Neural cell (in vitro differentiated cells): ENCODE data around the gene FAM53B. TPM values are rescaled to one million over a fixed set of nuclear protein-coding genes. Genes with fewer than 3 reads are reported as not detected.

Experiments
- H2AFZ ChIP-seq: fragments of 200-600, 300-800 bp; sonication (generic), shearing (Covaris generic); 2 replicates; pipeline ENCODE4 v1.6.0; 2014; ENCODE audit warnings: low read depth, mild to moderate bottlenecking, antibody characterized with exemption, low read length, moderate library complexity
- H3F3A ChIP-seq: fragments of 200-600 bp; shearing (Covaris generic); 2 replicates; pipeline ENCODE4 v1.6.1; 2016; ENCODE audit warnings: mild to moderate bottlenecking, moderate library complexity, mixed read lengths, antibody characterized with exemption, low read length; ENCODE audit not compliant: insufficient read depth, poor library complexity, severe bottlenecking
- H3K27ac ChIP-seq: fragments of 200-600, 300-800 bp; sonication (generic), shearing (Covaris generic); 2 replicates; pipeline ENCODE4 v1.5.1; 2014; ENCODE audit warnings: mild to moderate bottlenecking, low read length, moderate library complexity
- H3K27me3 ChIP-seq: fragments of 300-800, 200-600 bp; sonication (generic), shearing (Covaris generic); 2 replicates; pipeline ENCODE4 v1.6.0; 2014; ENCODE audit warnings: mild to moderate bottlenecking, low read depth, low read length, moderate library complexity; ENCODE audit not compliant: insufficient read depth
- H3K36me3 ChIP-seq: fragments of 300-800, 200-600 bp; sonication (generic), shearing (Covaris generic); 2 replicates; pipeline ENCODE4 v1.5.1; 2014; ENCODE audit warnings: mild to moderate bottlenecking, antibody characterized with exemption, low read length, moderate library complexity; ENCODE audit not compliant: insufficient read depth
- H3K4me2 ChIP-seq: fragments of 300-800, 200-600 bp; sonication (generic), shearing (Covaris generic); 2 replicates; pipeline ENCODE4 v1.6.0; 2014; ENCODE audit warnings: mild to moderate bottlenecking, low read length
- H3K4me3 ChIP-seq: fragments of 300-800, 200-600 bp; sonication (generic), shearing (Covaris generic); 2 replicates; pipeline ENCODE4 v1.5.1; 2014; ENCODE audit warnings: mild to moderate bottlenecking, low read length, moderate library complexity
- H3K79me2 ChIP-seq: fragments of 200-600 bp; shearing (Covaris generic); replicated peaks from 2 replicates; pipeline ENCODE4 v1.6.0; 2014; ENCODE audit warnings: mild to moderate bottlenecking, low read length, moderate library complexity; ENCODE audit not compliant: insufficient read depth
- H3K9ac ChIP-seq: fragments of 300-800, 200-600 bp; sonication (generic), shearing (Covaris generic); 2 replicates; pipeline ENCODE4 v1.6.1; 2016; ENCODE audit warnings: mild to moderate bottlenecking, low read length, mixed read lengths
- H3K9me2 ChIP-seq: fragments of 200-600 bp; shearing (Covaris generic); 2 replicates; pipeline ENCODE4 v1.6.1; 2016; ENCODE audit warnings: mild to moderate bottlenecking, low read length, mixed read lengths; ENCODE audit not compliant: insufficient read depth
- H3K9me3 ChIP-seq: fragments of 200-600, 300-800 bp; sonication (generic), shearing (Covaris generic); 2 replicates; pipeline ENCODE4 v1.6.1; 2016; ENCODE audit warnings: mild to moderate bottlenecking, mixed run types, low read length, moderate library complexity, mixed read lengths
- H4K20me1 ChIP-seq: fragments of 200-600 bp; shearing (Covaris generic); 2 replicates; pipeline ENCODE4 v1.6.1; 2016; ENCODE audit warnings: mild to moderate bottlenecking, mixed run types; ENCODE audit not compliant: insufficient read depth
- CTCF ChIP-seq: fragments of 450-650 bp; IDR thresholded peaks from 2 replicates; pipeline ENCODE4 v1.5.1; 2014; ENCODE audit warnings: antibody characterized with exemption, mild to moderate bottlenecking, moderate library complexity; ENCODE audit not compliant: poor library complexity, severe bottlenecking
- EZH2 ChIP-seq: fragments of 200-600, 300-800 bp; shearing (Covaris generic), sonication (generic); IDR thresholded peaks from 2 replicates; pipeline ENCODE4 v1.6.1; 2014; ENCODE audit warnings: antibody characterized with exemption, low read length, borderline replicate concordance, mild to moderate bottlenecking; ENCODE audit not compliant: insufficient read depth, poor library complexity, severe bottlenecking
- MXI1 ChIP-seq: fragments of 450-650 bp; conservative IDR thresholded peaks from 2 replicates; pipeline ENCODE4 v1.6.1; 2014; ENCODE audit warnings: antibody characterized with exemption, mild to moderate bottlenecking; ENCODE audit not compliant: poor library complexity, severe bottlenecking
- POLR2AphosphoS5 ChIP-seq: IDR thresholded peaks from 2 replicates; pipeline ENCODE4 v1.6.1; 2012
- RAD21 ChIP-seq: fragments of 450-650 bp; conservative IDR thresholded peaks from 2 replicates; pipeline ENCODE4 v1.6.1; 2014; ENCODE audit warnings: antibody characterized with exemption, mild to moderate bottlenecking, moderate library complexity
- REST ChIP-seq: IDR thresholded peaks from 2 replicates; pipeline ENCODE4 v1.6.1; 2012; ENCODE audit warnings: borderline replicate concordance
- SMC3 ChIP-seq: fragments of 450-650 bp; conservative IDR thresholded peaks from 2 replicates; pipeline ENCODE4 v1.6.1; 2014; ENCODE audit warnings: antibody characterized with exemption, mild to moderate bottlenecking, moderate library complexity; ENCODE audit not compliant: poor library complexity
- TAF1 ChIP-seq: IDR thresholded peaks from 2 replicates; pipeline ENCODE4 v1.6.1; 2012; ENCODE audit warnings: low read depth
- polyA plus RNA-seq: library from polyadenylated mRNA; depleted of rRNA; stranded (reverse); fragments of >200 nt; gene quantifications from 2 replicates; pipeline ENCODE4 v1.2.3, GENCODE V29; 2014

The FAM53B gene
- polyA plus RNA-seq, 1 donor from 2014 or later: 21.8 TPM

GRCh38 chr10:124640056-124640455 is 104.1 kb downstream of the FAM53B start:
- H3K27ac ChIP-seq: no peak overlapping the region
- H2AFZ ChIP-seq: no peak overlapping the region
- no peaks in the 10 kb centered on the region for H4K20me1 ChIP-seq

GRCh38 chr10:124639646-124640045 is 104.5 kb downstream of the FAM53B start:
- Histone ChIP-seq H3K36me3 (no peaks in the 10 kb centered on the region), H3K9me2 (no peaks in the 10 kb centered on the region), H3K9ac (no peak overlapping the region), H3K4me3 (no peak overlapping the region), H2AFZ (no peak overlapping the region), H3K4me2 (no peak overlapping the region), H3K79me2 (no peaks in the 10 kb centered on the region), H3K9me3 (no peaks in the 10 kb centered on the region), H3K27ac (no peak overlapping the region), H3K27me3 (no peaks in the 10 kb centered on the region), H3F3A (no peaks in the 10 kb centered on the region), H4K20me1 (no peaks in the 10 kb centered on the region)
- TF ChIP-seq CTCF: no peak
- TF ChIP-seq REST: no peak
- TF ChIP-seq RAD21: no peak
- no peak for TF ChIP-seq POLR2AphosphoS5
- no peak for TF ChIP-seq SMC3
- no peak for TF ChIP-seq MXI1
- TF ChIP-seq TAF1: no peak

More at GRCh38 chr10:124640056-124640455, 104.1 kb downstream of the FAM53B start:
- Histone ChIP-seq H3K9ac (no peak overlapping the region), H3F3A (no peaks in the 10 kb centered on the region), H3K36me3 (no peaks in the 10 kb centered on the region), H3K27me3 (no peaks in the 10 kb centered on the region), H3K9me3 (no peaks in the 10 kb centered on the region), H3K9me2 (no peaks in the 10 kb centered on the region), H3K4me3 (no peak overlapping the region), H3K4me2 (no peak overlapping the region), H3K79me2 (no peaks in the 10 kb centered on the region)
- TF ChIP-seq POLR2AphosphoS5: no peak
- no peak for TF ChIP-seq RAD21
- TF ChIP-seq CTCF: no peak
- no peak for TF ChIP-seq EZH2
- TF ChIP-seq REST: no peak
